HEK293 (cell line): ENCODE results near the gene CEND1.

ENCODE experiments used
- CTCF ChIA-PET: fragments of 350-600 bp; formaldehyde crosslinking; extraction: SDS; loops from one replicate; lab custom pipeline; 2021; ENCODE audit warnings: antibody characterized with exemption; lab: Yijun Ruan, JAX
- POLR2A ChIA-PET: fragments of 300-600 bp; formaldehyde crosslinking; extraction: SDS; loops from one replicate; lab custom pipeline; 2020; ENCODE audit warnings: antibody characterized with exemption, inconsistent platforms; lab: Yijun Ruan, JAX
- H3K27ac ChIP-seq: fragments of 200-500 bp; sonication (Bioruptor generic); 2 replicates; pipeline ENCODE4 v1.5.1; 2014; ENCODE audit warnings: low read depth, low read length, control low read depth, inconsistent platforms; ENCODE audit errors: extremely low read depth
- H3K36me3 ChIP-seq, 2 experiments: fragments of 200-500 bp in 1 of 2; sonication (Bioruptor generic) in 1 of 2; 1 replicate in 1 of 2; 2 replicates in 1 of 2; pipeline ENCODE4 v1.5.1; 2014 to 2017; ENCODE audit warnings: inconsistent platforms in 2 of 2, low read length in 2 of 2; ENCODE audit not compliant: control insufficient read depth in 2 of 2, insufficient read depth in 1 of 2
- H3K4me1 ChIP-seq: fragments of 200-500 bp; sonication (Bioruptor generic); 2 replicates; pipeline ENCODE4 v1.5.1; 2014; ENCODE audit warnings: mild to moderate bottlenecking, low read length, inconsistent platforms; ENCODE audit not compliant: control insufficient read depth, insufficient read depth
- H3K4me3 ChIP-seq: 2 replicates; pipeline ENCODE4 v1.5.1; 2011; ENCODE audit warnings: low read depth, mild to moderate bottlenecking, control low read depth, low read length, moderate library complexity
- H3K9me3 ChIP-seq: fragments of 200-500 bp; sonication (Bioruptor generic); 2 replicates; pipeline ENCODE4 v1.5.1; 2014; ENCODE audit warnings: low read depth, low read length, inconsistent platforms; ENCODE audit not compliant: control insufficient read depth, insufficient read depth
- GLIS2 ChIP-seq: fragments of 450-650 bp; formaldehyde crosslinking; IDR thresholded peaks from 2 replicates; pipeline ENCODE4 v1.5.1; 2016; ENCODE audit warnings: missing biosample characterization, missing genetic modification characterization
- HIC1 ChIP-seq: fragments of 450-650 bp; formaldehyde crosslinking; IDR thresholded peaks from 2 replicates; pipeline ENCODE4 v1.5.1; 2016; ENCODE audit warnings: missing biosample characterization, missing genetic modification characterization
- MEIS1 ChIP-seq: sonication (generic); formaldehyde crosslinking; IDR thresholded peaks from 2 replicates; pipeline ENCODE4 v1.8.1; 2022; ENCODE audit warnings: missing genetic modification reagents, mild to moderate bottlenecking, borderline replicate concordance
- PATZ1 ChIP-seq: fragments of 450-650 bp; formaldehyde crosslinking; IDR thresholded peaks from 2 replicates; pipeline ENCODE4 v1.5.1; 2016; ENCODE audit warnings: missing biosample characterization, missing genetic modification characterization
- PRDM1 ChIP-seq: fragments of 450-650 bp; formaldehyde crosslinking; IDR thresholded peaks from 2 replicates; pipeline ENCODE4; 2016; ENCODE audit warnings: missing biosample characterization, missing genetic modification characterization
- SCRT1 ChIP-seq: fragments of 450-650 bp; formaldehyde crosslinking; IDR thresholded peaks from 2 replicates; pipeline ENCODE4 v1.5.1; 2016; ENCODE audit warnings: missing biosample characterization, missing genetic modification characterization, borderline replicate concordance
- TRIM28 ChIP-seq: IDR thresholded peaks from 2 replicates; pipeline ENCODE4 v1.6.1; 2011; ENCODE audit warnings: low read length, control low read depth, borderline replicate concordance
- ZBTB11 ChIP-seq: fragments of 450-650 bp; formaldehyde crosslinking; conservative IDR thresholded peaks from 2 replicates; pipeline ENCODE4 v1.5.1; 2016; ENCODE audit warnings: low read depth, missing biosample characterization, missing genetic modification characterization
- ZFHX2 ChIP-seq: fragments of 450-650 bp; formaldehyde crosslinking; conservative IDR thresholded peaks from 2 replicates; pipeline ENCODE4 v1.5.1; 2016; ENCODE audit warnings: missing biosample characterization, missing genetic modification characterization
- ZNF132 ChIP-seq: fragments of 450-650 bp; formaldehyde crosslinking; IDR thresholded peaks from 2 replicates; pipeline ENCODE4 v1.5.1; 2017; ENCODE audit warnings: missing biosample characterization, missing genetic modification characterization, borderline replicate concordance
- ZNF174 ChIP-seq: fragments of 450-650 bp; formaldehyde crosslinking; IDR thresholded peaks from 2 replicates; pipeline ENCODE4 v1.5.0; 2017; ENCODE audit warnings: missing biosample characterization, mild to moderate bottlenecking, missing genetic modification characterization
- ZNF354C ChIP-seq: fragments of 450-650 bp; formaldehyde crosslinking; IDR thresholded peaks from 2 replicates; pipeline ENCODE4 v1.5.1; 2016; ENCODE audit warnings: missing biosample characterization, missing genetic modification characterization, low read depth, borderline replicate concordance
- ZNF398 ChIP-seq: fragments of 450-650 bp; formaldehyde crosslinking; IDR thresholded peaks from 2 replicates; pipeline ENCODE4 v1.5.1; 2017; ENCODE audit warnings: missing biosample characterization, missing genetic modification characterization
- ZNF416 ChIP-seq: fragments of 450-650 bp; formaldehyde crosslinking; IDR thresholded peaks from 2 replicates; pipeline ENCODE4 v1.5.1; 2016; ENCODE audit warnings: missing biosample characterization, missing genetic modification characterization
- ZNF473 ChIP-seq: fragments of 450-650 bp; formaldehyde crosslinking; IDR thresholded peaks from 2 replicates; pipeline ENCODE4 v1.5.1; 2017; ENCODE audit warnings: missing biosample characterization, missing genetic modification characterization
- ZNF596 ChIP-seq: fragments of 450-650 bp; IDR thresholded peaks from 2 replicates; pipeline ENCODE4 v1.5.0; 2018; ENCODE audit warnings: missing biosample characterization, mild to moderate bottlenecking, missing genetic modification characterization, moderate library complexity
- ZNF701 ChIP-seq: fragments of 450-650 bp; formaldehyde crosslinking; IDR thresholded peaks from 2 replicates; pipeline ENCODE4 v1.5.1; 2016; ENCODE audit warnings: missing biosample characterization, missing genetic modification characterization
- ZNF704 ChIP-seq: fragments of 450-650 bp; formaldehyde crosslinking; IDR thresholded peaks from 2 replicates; pipeline ENCODE4 v1.5.1; 2016; ENCODE audit warnings: missing biosample characterization, missing genetic modification characterization
- ZNF830 ChIP-seq: fragments of 450-650 bp; IDR thresholded peaks from 2 replicates; pipeline ENCODE4 v1.5.0; 2018; ENCODE audit warnings: missing biosample characterization, missing genetic modification characterization, low read depth, mild to moderate bottlenecking, moderate library complexity

CEND1 gene

GRCh38 chr11:809287-810039 lies 19.6 kb upstream of the CEND1 start, which contains the start of gene RPLP2 (continued):
- TF ChIP-seq HIC1 (tag by site-specific recombination): peak; percentile 77; the same call in 1 of the 2 replicates
- TF ChIP-seq, all 188 proteins: peak for 56

- CTCF ChIA-PET: interaction anchor here (0.7 kb wide), 2 partner anchors 12 to 25 kb away, joined by 3 read pairs; no protein-coding TSS in a partner anchor
- TF ChIP-seq GLIS2 (tag by site-specific recombination) (no peak), TRIM28 (no peak), ZNF701 (no peak), ZNF354C (tag by site-specific recombination) (no peak), ZNF704 (tag by site-specific recombination) (no peak), ZNF473 (tag by site-specific recombination) (no peak), ZNF830 (tag by site-specific recombination) (no peak), PATZ1 (no peak), ZNF174 (tag by site-specific recombination) (no peak), ZNF132 (tag by site-specific recombination) (no peak), ZNF398 (tag by site-specific recombination) (no peak), ZNF416 (tag by site-specific recombination) (no peak), SCRT1 (no peak), ZBTB11 (tag by site-specific recombination) (no peak), MEIS1 (CRISPR knock-in tag) (no peak), ZFHX2 (tag by site-specific recombination) (no peak), ZNF596 (tag by site-specific recombination) (no peak), PRDM1 (tag by site-specific recombination) (no peak)
- Histone ChIP-seq H3K36me3 (peaks cover 0 to 38% of the 10 kb centered on the region in 2 experiments; a peak in 1 of 3 replicates), H3K27ac (peak overlapping the region; percentile 82), H3K4me1 (no peaks in the 10 kb centered on the region), H3K9me3 (no peaks in the 10 kb centered on the region), H3K4me3 (peak overlapping the region; percentile 91)
- POLR2A ChIA-PET: interaction anchor here (0.6 to 2.0 kb wide), 13 partner anchors 9 to 99 kb away, joined by 3 to 33 read pairs (median 4); partner anchors contain the start of genes PNPLA2 and TSPAN4
These were observed 18.8 kb upstream of the CEND1 start for GRCh38 chr11:808427-809286.
